Endothelial cell of hepatic sinusoid (primary cell): ENCODE results near the gene TCIRG1.

Experiments
- in situ Hi-C: cut with HindIII; loops from 2 replicates; pipeline ENCODE4 v1.10.0; 2017; ENCODE audit warnings: low sequenced_read_pairs

TCIRG1 gene

DNA sequence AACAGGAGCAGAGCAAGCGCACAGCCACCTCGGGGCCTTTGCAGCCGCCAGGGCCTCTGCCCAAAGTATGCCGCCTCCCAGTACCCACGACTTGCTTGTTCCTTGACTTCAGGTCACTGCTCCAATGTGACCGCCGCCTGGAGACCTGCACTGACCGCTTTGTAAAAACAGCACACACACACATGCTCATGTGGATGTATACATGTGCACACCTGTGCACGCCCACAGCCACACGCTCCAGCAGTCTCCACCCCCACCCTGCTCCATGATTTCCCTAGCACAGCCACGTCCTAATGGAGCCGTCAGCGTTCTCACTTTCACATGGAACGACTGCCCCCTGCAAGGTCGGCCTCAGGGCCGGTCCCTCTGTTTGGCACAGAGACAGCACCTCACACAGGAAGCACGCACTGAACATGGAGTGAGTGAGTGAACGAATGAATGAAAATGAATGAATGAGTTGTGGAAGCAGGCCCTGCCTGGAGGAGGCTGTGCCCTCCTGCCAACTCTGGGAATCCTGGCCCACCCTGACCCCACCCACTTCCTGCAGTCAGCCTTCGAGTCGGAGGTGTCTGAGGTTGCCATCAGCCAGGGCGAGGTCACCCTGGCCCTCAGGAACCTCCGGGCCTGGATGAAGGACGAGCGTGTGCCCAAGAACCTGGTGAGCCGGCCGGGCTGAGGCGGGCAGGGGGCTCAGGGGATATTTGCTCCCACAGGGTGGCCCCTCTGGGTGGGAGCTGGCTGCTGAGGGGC lies 20.7 kb upstream of the TCIRG1 start:
- in situ Hi-C loops = no loop called here

DNA sequence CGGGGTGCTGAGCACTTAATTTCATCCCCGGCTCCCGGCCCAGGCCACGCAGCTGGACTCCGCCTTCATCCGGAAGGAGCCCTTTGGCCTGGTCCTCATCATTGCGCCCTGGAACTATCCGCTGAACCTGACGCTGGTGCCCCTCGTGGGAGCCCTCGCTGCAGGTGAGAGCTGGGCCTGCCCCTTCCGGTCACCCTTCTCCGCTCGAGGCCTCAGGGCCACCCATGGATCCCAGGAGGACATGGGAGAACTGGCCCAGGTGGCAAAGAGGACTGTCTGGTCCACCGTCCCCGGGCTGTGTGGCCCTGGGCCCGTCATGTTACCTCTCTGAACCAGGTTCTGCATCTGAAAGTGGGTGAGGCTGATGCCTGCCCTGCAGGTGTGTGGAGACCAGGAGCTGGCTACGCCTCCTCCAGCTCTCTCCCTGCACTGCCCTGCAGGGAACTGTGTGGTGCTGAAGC lies 20.1 kb upstream of the TCIRG1 start:
- in situ Hi-C loops = no loop called here

DNA sequence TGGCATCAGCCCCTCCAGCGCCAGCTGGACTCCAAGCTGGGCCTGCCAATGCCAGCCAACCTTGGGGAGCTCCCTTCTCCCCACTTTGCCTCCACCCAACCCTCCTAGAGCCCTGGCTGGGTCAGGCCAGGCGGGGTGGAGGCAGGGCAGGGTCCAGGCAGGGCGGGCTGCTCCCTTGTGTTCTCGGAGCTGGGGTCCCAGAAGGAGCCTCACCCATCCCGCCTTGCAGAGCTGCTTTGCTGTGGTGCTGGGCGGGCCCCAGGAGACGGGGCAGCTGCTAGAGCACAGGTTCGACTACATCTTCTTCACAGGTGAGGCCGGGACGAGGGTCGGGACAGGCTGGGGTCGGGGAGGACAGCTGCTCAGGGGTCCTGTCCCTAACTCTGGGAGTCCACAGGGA lies 19.3 kb upstream of the TCIRG1 start:
- in situ Hi-C loops = no loop called here

DNA sequence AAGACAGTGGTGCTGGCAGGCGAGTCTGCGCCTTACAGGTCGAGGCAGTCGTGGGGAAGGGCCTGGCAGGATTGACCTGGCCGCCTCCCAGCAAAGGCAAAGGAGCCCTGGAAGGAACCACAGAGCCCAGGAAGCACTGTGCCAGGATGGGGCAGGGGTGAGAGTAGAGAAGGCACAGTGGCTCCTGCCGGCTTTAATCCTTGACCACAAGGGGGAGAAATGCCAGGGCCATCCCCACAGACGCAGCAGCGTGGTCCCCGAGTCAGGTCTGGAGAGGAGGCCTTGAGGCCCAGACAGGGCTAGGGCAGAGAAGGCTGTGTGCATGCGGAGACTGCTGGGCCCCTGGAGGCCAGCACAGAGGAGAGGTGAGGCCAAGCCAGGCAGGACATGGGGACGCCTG lies 18.2 kb upstream of the TCIRG1 start:
- in situ Hi-C loops = no loop called here

DNA sequence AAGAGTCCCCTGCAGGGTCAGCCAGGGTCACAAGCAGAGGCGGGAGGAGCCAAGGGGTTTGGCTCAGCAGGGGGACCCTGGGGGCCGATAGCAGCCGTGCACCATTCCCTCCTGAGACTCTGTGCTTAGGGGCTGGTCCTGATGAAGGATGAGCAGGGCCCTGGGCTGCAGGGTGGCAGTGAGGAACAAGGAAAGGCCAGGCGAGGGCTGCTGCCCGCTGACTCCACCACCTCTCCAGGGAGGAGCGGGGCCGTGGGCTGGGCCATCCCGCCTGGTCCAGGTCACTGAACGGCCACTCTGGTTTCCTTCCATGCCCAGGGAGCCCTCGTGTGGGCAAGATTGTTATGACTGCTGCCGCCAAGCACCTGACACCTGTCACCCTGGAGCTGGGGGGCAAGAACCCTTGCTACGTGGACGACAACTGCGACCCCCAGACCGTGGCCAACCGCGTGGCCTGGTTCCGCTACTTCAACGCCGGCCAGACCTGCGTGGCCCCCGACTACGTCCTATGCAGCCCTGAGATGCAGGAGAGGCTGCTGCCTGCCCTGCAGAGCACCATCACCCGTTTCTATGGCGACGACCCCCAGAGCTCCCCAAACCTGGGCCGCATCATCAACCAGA lies 17.5 kb upstream of the TCIRG1 start:
- in situ Hi-C loops = no loop called here

DNA sequence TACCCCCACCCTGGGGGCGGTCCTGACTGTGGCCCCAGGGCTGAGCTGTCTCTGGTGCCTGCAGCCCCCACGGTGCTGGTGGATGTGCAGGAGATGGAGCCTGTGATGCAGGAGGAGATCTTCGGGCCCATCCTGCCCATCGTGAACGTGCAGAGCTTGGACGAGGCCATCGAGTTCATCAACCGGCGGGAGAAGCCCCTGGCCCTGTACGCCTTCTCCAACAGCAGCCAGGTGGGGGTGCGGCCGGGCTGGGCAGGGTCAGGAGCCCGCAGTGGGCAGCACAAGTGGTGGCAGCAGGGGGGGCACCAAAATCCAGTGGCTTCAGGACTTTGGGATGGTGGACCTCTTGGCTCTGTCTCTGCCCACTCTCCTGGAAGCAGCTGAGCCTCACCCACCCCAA lies 16.3 kb upstream of the TCIRG1 start:
- in situ Hi-C loops = no loop called here

DNA sequence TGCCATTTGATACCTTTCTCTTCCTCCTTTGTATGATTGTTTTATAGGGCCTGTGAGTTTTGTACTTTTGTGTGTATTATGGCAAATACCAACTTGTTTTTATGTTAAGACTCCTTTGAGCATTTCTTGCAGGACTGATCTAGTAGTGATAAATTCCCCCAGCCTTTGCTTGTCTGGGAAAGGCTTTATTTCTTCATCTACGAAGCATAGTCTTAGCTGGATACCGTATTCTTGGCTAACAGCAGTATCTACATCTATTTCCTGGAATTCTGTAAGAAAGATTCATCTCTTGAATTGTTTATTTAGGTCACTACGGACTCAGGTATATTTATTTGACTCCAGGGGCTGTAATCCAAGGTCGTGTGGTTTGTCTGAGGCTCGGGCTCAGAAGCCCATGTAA lies 14.3 kb upstream of the TCIRG1 start:
- in situ Hi-C loops = no loop called here

DNA sequence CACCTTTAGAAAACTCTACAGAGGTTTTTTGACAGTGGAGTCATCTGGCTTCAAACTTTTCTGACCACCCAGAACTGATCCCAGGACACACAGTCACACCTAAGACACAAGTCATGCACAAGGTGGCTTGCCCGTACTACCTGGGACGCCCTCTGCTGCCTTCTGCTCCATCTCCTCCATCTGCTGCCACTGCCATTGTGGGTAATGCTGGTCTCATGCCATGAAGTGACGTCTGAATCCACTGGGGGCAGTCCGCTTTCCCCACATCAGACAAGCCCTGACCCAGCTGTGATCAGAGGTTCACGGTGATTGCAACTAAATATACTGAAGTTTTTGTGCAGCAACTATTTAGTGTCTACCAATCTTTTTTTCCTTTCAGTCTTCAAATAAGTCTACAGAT lies 13.8 kb upstream of the TCIRG1 start:
- in situ Hi-C loops = no loop called here

DNA sequence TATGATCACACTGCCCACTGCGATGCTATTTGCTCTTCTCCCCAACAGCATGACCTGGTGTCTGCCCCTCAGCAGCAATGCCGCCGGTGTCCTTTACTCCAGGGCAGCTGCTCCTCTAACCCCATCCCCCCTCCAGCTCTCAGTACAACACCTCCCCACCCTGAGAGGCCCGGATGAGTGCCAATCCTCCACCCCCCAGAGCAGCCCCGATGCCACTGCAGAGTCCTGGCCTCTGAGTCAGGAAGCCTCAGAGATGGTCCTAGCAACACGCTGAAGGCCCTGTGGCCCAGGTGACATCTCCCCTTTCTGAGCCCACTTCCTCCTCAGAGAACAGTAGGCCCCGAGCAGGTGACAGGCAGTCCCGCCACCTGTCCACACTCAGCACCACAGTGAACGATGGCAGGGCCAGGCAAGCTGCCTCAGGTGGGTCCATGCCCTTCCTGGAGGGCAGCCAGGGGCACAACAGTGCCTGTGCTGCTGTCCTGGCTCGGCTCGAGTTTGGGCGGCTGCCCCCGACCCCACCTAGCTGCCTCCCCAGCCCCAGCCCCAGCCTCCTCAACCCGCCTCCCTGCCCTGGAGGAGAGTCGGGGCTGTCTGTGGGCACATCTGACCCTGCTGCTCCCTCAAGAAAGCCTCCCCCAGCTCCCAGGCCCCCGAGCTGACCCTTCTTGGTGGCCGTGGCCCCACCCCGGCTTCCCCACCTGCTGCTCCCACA lies 12.3 kb upstream of the TCIRG1 start:
- in situ Hi-C loops = no loop called here

DNA sequence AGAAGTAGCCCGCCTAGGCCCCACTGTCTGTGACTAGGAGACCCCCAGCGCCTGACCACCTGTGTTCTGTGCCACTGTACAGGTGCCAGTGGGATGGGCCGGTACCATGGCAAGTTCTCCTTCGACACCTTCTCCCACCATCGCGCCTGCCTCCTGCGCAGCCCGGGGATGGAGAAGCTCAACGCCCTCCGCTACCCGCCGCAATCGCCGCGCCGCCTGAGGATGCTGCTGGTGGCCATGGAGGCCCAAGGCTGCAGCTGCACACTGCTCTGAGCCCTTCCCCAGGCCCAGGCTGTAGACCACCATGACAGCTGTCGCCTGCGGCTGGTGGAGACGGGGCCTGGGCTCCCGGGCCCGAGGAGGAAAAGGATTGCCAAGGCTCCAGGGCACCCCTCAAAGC lies 11.2 kb upstream of the TCIRG1 start:
- in situ Hi-C loops = no loop called here

DNA sequence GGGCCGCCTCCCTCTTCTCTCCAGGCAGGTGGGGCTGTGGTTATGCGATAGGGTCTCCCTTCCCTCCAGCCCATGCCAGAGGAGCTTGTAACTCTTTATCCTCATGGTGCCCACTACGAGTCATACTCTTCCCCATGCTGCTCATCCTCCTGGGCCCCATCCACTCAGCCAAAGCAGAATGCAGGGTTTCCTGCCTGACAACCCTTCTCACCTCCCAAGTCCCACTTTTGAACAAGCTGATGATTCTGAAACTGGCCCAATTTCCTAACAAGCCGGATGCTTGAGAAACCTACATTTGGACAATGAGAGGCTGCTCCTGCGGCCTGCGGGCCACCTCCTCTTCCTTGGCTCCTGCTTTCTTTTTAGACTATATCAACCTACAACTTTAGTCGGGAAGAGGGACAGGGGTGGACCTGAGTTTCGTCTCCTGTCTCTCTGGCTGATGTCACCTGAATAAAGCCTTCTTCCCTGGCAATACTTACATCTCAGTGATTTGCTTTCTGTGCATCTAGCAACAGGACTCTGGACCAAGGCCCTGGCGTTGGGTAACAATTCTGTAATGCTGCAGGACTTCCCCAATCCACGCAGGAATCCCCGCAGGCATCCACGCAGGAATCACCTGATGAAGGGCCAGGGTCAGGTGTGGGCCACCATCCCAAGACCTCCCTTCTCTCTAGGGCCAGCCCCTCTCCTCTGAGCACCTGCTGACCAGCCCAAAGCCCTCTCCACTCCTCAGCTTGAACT lies 9.9 kb upstream of the TCIRG1 start:
- in situ Hi-C loops = no loop called here

DNA sequence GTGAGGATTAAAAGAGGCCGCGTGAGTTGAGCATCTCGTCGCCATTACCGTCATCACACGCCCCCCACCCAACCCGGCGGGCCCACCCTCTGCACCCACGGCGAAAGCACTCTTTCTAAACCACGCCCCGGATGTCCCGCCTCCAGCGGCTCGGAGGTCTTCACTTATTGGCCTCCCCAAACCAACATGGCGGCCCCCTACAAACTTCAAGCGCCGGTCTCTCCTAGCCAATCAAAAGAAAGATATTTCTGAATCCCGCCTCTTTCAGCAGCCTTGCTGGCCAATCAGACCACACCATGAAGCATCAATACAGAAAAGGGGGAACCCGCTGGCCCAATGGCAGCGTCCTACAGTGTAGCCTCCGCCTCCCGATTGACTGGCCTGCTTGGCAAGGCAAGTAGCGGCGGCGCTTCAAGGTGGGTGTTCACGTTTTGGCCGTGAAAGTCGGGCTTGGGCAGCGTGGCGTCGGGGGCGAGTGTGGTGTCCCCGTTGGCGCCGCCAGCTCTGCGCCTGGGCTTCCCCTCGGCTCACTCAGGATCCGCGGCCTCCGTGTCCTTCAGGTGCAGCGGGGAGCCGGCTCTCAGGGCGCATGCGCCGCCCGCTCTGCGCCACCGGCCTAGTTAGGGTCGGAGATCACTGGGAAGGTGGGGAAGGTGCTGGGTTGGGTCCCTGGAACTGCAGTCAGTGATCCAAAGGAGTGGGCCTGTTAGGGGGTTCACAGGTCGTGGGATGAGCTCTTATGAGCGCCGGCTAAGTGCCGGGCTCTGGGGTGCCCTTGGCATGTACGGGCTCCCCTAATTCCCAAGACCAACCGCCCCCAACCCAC lies 8.3 kb upstream of the TCIRG1 start, which contains the start of gene NDUFS8:
Gene NDUFS8 (plus strand): TSS at position 364 of the 826 bp plus-strand sequence. CDS start 1,471 bp downstream, outside the sequence.
- in situ Hi-C loops = no loop called here

DNA sequence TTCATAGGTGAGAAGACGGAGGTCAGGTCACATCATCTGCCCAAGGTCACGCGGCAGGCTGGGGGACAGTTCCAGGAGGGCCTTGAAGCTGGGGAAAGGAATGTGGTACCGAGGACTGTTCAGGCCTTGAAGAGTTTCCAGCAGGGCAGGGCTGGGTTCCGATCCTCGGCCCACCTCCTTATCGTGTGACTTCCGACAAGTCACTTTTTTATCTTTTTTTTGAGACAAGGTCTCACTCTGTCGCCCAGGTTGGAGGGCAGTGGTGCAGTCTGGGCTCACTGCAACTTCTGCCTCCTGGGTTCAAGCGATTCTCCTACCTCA lies 7.7 kb upstream of the TCIRG1 start:
- in situ Hi-C loops = no loop called here

DNA sequence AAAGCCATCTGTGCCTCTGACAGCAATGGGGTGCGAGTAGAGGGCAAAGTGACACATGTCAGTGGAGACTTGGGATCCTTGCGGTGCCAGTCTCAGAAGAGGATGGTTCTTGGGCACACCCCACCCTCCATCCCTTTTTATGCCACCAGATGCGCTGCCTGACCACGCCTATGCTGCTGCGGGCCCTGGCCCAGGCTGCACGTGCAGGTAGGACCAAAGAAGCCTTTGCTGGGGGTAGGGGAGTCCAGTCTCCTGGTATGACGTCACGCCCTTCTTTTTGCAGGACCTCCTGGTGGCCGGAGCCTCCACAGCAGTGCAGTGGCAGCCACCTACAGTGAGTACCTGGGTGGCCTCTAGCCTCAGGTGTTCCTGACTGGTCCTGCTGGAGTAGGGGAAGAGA lies 6.8 kb upstream of the TCIRG1 start:
- in situ Hi-C loops = no loop called here

DNA sequence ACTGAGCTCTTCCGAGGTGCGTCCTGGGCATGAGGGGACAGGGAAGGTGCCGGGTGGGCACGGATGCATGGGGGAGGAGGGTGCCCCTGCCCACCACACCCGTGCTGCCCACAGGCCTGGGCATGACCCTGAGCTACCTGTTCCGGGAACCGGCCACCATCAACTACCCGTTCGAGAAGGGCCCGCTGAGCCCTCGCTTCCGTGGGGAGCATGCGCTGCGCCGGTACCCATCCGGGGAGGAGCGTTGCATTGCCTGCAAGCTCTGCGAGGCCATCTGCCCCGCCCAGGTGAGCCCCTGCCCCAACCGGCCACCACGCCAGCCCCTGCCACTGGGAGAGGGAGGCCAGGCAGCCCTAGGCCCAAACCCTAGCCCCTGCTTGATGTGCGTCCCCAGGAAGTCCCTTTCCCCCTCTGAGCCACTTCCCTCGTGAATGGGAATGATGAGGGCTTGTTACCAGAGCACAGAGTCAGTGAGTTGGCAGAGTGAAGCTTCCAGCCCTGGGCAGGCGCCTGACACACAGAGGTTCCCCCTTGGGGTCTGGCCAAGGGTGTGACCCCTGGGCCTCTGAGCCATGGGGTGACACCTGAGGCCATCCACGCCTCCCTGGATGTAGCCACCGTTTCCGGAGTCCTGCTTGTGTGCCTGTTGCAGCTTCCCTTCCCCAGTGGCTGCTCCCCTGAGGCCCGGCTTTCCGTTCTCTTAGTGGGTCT lies 5.7 kb upstream of the TCIRG1 start:
- in situ Hi-C loops = no loop called here

DNA sequence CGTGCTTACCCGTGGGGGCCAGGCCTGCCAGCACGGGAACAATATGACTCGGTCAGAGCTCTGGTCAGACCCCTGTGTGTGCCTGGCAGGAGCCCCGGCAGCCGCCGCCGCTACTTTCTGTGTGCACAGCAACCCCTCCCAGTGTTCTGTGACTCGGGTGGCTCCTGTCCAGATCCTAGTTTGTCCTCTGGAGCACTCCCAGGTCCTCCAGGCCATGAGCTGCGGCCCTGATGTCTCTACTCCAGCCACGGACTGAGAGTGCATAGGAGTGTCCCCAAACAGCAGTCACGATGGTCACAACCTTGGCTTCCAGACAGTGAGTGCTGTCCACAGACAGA lies 5.1 kb upstream of the TCIRG1 start:
- in situ Hi-C loops = no loop called here

DNA sequence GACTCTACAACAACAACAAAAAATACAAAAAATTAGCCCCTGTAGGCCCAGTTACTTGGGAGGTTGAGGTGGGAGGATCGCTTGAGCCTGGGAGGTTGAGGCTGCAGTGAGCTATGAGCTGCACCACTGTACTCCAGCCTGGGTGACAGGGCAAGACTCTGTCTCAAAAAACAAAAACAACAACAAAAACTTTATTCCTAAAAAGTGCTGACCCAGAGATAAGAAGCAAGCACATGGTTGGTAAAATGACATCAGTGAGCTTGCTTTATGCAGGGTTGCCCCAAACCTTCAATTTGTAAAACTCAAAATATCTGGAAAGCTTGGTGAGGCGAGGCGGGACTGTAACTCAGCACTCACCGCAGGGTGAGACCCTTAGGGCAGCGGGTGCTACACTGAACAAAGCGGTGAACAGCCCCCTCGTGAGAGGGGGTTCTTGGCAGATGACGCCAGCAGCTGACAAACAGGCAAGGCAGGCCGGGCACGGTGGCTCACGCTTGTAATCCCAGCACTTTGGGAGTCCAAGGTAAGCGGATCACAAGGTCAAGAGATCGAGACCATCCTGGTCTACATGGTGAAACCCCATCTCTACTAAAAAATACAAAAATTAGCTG lies 3.5 kb upstream of the TCIRG1 start:
- in situ Hi-C loops = no loop called here

DNA sequence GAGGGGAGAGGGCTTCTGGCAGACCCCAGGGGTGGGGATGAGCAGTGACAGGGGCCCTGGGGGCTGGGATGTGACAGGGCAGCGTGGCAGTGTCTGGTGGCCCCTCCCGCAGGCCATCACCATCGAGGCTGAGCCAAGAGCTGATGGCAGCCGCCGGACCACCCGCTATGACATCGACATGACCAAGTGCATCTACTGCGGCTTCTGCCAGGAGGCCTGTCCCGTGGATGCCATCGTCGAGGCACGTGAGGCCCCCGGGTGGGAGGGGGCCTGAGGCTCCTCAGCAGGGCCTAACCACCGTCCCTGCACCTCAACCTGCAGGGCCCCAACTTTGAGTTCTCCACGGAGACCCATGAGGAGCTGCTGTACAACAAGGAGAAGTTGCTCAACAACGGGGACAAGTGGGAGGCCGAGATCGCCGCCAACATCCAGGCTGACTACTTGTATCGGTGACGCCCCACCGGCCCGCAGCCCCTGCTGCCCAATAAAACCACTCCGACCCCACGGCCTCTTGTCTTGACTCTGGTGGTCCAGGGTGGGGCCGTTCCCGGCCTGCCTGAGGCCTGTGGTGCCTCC lies 2.6 kb upstream of the TCIRG1 start:
- in situ Hi-C loops = no loop called here

DNA sequence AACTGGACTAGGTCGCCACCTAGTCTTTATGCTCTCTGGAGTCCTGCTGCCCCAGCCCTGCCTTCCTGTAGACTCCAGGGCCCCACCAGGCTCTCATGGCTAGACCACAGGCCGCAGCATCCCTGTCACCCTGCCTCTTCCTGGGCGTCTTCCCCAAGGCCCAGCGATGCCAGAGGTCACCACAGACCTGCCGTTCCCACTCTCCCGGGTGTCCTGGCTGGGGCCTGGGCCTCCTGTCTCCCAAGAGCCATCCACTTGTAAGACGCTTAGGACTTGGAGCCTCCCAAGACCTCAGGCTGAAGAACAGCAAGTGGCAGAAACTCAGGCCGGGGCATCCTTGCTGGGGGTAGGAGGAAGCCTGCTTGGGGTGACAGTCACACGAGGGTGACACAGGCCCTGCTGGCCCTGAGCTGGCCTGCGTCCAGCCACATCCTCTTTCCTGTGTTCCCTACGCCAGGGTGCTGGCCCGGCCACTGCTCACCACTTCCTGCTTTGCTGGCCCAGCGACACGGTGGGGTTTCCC lies 2.0 kb upstream of the TCIRG1 start:
- in situ Hi-C loops = no loop called here
